NCI-H2171 treated with DMSO at 0.1 percent for 48 hours (cell line): ENCODE data around the gene NR3C1.

Experiments used
- DNase-seq: peaks from one replicate; lab custom pipeline; 2025; lab: John Stamatoyannopoulos, UW

NR3C1 gene

GRCh38 chr5:143309661-143310431 lies 93.6 kb downstream of the NR3C1 start:
- no peak for DNase-seq

- no peak for DNase-seq
Observed at GRCh38 chr5:143308731-143309130, 94.8 kb downstream of the NR3C1 start.

- no peak for DNase-seq
Observed at GRCh38 chr5:143306040-143306439, 97.4 kb downstream of the NR3C1 start.

- no peak for DNase-seq
Observed at GRCh38 chr5:143304836-143305475, 98.5 kb downstream of the NR3C1 start.

- no peak for DNase-seq
Observed at GRCh38 chr5:143302341-143303045, 101.0 kb downstream of the NR3C1 start.

GRCh38 chr5:143297756-143298155 lies 105.7 kb downstream of the NR3C1 start:
- no peak for DNase-seq

- peak; percentile 8 for DNase-seq
Observed at GRCh38 chr5:143290125-143290524, 113.4 kb downstream of the NR3C1 start.

- no peak for DNase-seq
Observed at GRCh38 chr5:143284521-143284920, 119.0 kb downstream of the NR3C1 start.

GRCh38 chr5:143284002-143284401 lies 119.5 kb downstream of the NR3C1 start:
- no peak for DNase-seq

- no peak for DNase-seq
Observed at GRCh38 chr5:143281226-143281625, 122.3 kb downstream of the NR3C1 start.

- DNase-seq, result no peak
Observed at GRCh38 chr5:143279698-143280097, 123.8 kb downstream of the NR3C1 start.

- DNase-seq, result no peak
Observed at GRCh38 chr5:143277536-143277935, 126.0 kb downstream of the NR3C1 start.

- no peak for DNase-seq
Observed at GRCh38 chr5:143275512-143276363, 127.7 kb downstream of the NR3C1 start.

- DNase-seq, result no peak
Observed at GRCh38 chr5:143274952-143275351, 128.5 kb downstream of the NR3C1 start.

- DNase-seq, result no peak
Observed at GRCh38 chr5:143271431-143271830, 132.1 kb downstream of the NR3C1 start.

GRCh38 chr5:143268388-143268787 lies 135.1 kb downstream of the NR3C1 start:
- DNase-seq, result no peak

- no peak for DNase-seq
Observed at GRCh38 chr5:143267186-143267585, 136.3 kb downstream of the NR3C1 start.

- no peak for DNase-seq
Observed at GRCh38 chr5:143265995-143266394, 137.5 kb downstream of the NR3C1 start.

- DNase-seq, result no peak
Observed at GRCh38 chr5:143263272-143263810, 140.1 kb downstream of the NR3C1 start.

GRCh38 chr5:143262393-143263174 lies 140.9 kb downstream of the NR3C1 start:
- DNase-seq, result no peak
